ENCODE results near the gene JAGN1.

- TF ChIP-seq CTCF (IDR thresholded peaks at IDR 0.05; ENCODE audit: low read depth, low read length) (peak; percentile 59), EZH2phosphoT487 (IDR thresholded peaks at IDR 0.05; ENCODE audit: low read depth) (no peak)
These were observed 42.6 kb downstream of the JAGN1 start for GRCh38 chr3:9932843-9933560.
